Measurements from ENCODE around the gene FTH1.

DNA sequence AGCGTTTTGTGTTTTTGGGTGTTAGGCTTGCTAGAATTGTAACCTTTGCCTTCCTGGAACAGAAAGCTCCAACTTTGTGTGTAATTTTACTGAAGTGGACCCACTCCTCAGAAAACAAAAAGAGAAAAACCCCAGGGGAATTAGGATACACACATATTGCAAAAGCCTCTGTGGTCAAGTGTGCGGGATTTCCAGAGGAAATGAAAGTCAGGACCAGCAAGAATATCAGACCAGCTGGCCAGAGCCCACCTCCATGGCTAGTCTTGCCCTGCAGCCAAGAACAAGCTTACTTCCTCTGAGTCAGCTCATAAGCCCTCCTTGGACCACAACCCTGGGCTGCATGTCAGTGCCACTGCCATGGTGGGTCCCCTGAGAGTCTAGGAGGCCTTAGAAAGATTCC, 37.0 kb upstream of the FTH1 start:
- TF ChIP-seq CTCF (IDR thresholded peaks at IDR 0.05) (no peak), ZFX (IDR thresholded peaks at IDR 0.05; ENCODE audit: borderline replicate concordance) (no peak)
